Prostate gland (tissue), 2 donors: ENCODE measurements around the gene TNPO3.

ENCODE experiments used
- POLR2A ChIP-seq: fragments of 450-650 bp; IDR thresholded peaks from one replicate; pipeline ENCODE4 v1.6.1; 2016; ENCODE audit warnings: antibody characterized with exemption, mild to moderate bottlenecking
- POLR2AphosphoS5 ChIP-seq: sonication (generic); formaldehyde crosslinking; IDR thresholded peaks from one replicate; pipeline ENCODE4 v1.6.1; 2017; ENCODE audit warnings: antibody characterized with exemption
- TF ChIP-seq, protein P1 (sequence below), 4 experiments: fragments of 200-600 bp in 2 of 4; fragments of 450-650 bp in 2 of 4; sonication (generic) in 2 of 4; IDR thresholded peaks; 1 replicate in 3 of 4; 2 replicates in 1 of 4; pipeline ENCODE4 v1.5.1; 2016 to 2019; ENCODE audit warnings: antibody characterized with exemption in 4 of 4, mild to moderate bottlenecking in 2 of 4, moderate library complexity in 2 of 4

DNA sequence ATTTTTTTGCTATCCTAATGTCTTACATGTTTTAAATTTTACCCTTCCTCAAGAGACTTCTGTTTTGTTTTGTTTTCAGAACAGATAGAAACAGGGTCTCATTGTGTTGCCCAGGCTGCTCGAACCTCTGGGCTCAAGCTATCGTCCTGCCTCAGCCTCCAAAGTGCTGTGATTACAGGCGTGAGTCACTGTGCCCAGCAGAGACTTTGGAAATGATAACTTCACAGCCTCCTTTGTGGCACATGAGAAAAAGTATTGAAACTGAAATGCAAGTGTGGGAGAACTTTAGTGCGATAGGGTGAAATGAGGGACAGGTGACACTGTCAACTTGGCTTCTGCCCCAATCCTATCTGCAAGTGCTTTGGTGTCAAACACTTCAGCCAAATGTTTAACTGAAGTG is 95.6 kb downstream of the TNPO3 start:
- TF ChIP-seq, protein P1, sequence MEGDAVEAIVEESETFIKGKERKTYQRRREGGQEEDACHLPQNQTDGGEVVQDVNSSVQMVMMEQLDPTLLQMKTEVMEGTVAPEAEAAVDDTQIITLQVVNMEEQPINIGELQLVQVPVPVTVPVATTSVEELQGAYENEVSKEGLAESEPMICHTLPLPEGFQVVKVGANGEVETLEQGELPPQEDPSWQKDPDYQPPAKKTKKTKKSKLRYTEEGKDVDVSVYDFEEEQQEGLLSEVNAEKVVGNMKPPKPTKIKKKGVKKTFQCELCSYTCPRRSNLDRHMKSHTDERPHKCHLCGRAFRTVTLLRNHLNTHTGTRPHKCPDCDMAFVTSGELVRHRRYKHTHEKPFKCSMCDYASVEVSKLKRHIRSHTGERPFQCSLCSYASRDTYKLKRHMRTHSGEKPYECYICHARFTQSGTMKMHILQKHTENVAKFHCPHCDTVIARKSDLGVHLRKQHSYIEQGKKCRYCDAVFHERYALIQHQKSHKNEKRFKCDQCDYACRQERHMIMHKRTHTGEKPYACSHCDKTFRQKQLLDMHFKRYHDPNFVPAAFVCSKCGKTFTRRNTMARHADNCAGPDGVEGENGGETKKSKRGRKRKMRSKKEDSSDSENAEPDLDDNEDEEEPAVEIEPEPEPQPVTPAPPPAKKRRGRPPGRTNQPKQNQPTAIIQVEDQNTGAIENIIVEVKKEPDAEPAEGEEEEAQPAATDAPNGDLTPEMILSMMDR (IDR thresholded peaks at IDR 0.05) = no peak
- TF ChIP-seq POLR2AphosphoS5 = no peak
- no peak for TF ChIP-seq POLR2A
